K562 (cell line): Measurements from ENCODE around the gene IPO11. TPM values are rescaled to one million over a fixed set of nuclear protein-coding genes. Genes with fewer than 3 reads are reported as not detected.

Experiments used
- BRD9 ChIP-seq: fragments of 450-650 bp; IDR thresholded peaks from 2 replicates; pipeline ENCODE4 v1.6.1; 2018; ENCODE audit warnings: low read depth; ENCODE audit not compliant: partially characterized antibody
- CTCFL ChIP-seq: IDR thresholded peaks from 2 replicates; pipeline ENCODE4 v1.6.1; 2011; ENCODE audit warnings: borderline replicate concordance, low read depth, mild to moderate bottlenecking, moderate library complexity, low read length; ENCODE audit not compliant: insufficient read depth, poor library complexity, severe bottlenecking
- CUX1 ChIP-seq: fragments of 200-800 bp; sonication (Bioruptor generic); IDR thresholded peaks from 2 replicates; pipeline ENCODE4 v1.6.1; 2016; ENCODE audit warnings: missing genetic modification characterization, missing compliant biosample characterization
- E2F3 ChIP-seq: fragments of 250-450 bp; sonication (Bioruptor Pico); IDR thresholded peaks from 2 replicates; pipeline ENCODE4 v1.4.0; 2020; ENCODE audit warnings: mild to moderate bottlenecking
- GTF2A2 ChIP-seq: IDR thresholded peaks from 2 replicates; pipeline ENCODE4 v1.6.1; 2016; ENCODE audit warnings: mild to moderate bottlenecking, missing genetic modification characterization, missing compliant biosample characterization
- NCOA1 ChIP-seq: fragments of 450-650 bp; IDR thresholded peaks from 2 replicates; pipeline ENCODE4 v1.6.1; 2016; ENCODE audit warnings: low read depth
- NFXL1 ChIP-seq: fragments of 450-650 bp; formaldehyde crosslinking; IDR thresholded peaks from 2 replicates; pipeline ENCODE4 v1.4.0; 2021; ENCODE audit warnings: mild to moderate bottlenecking
- TARDBP ChIP-seq: fragments of 450-650 bp; IDR thresholded peaks from 2 replicates; pipeline ENCODE4 v1.6.1; 2016
- THAP12 ChIP-seq: fragments of 250-450 bp; sonication (Bioruptor Pico); IDR thresholded peaks from 2 replicates; pipeline ENCODE4 v1.9.0; 2021; ENCODE audit warnings: mild to moderate bottlenecking, inconsistent platforms
- ZFP91 ChIP-seq: sonication (generic); formaldehyde crosslinking; IDR thresholded peaks from 2 replicates; pipeline ENCODE4 v1.8.0; 2022; ENCODE audit warnings: mild to moderate bottlenecking, missing genetic modification reagents
- ZNF24 ChIP-seq: fragments of 450-650 bp; IDR thresholded peaks from 2 replicates; pipeline ENCODE4 v1.6.1; 2016
- ZNF449 ChIP-seq: fragments of 250-450 bp; sonication (Bioruptor Pico); IDR thresholded peaks from 2 replicates; pipeline ENCODE4 v1.8.0; 2022; ENCODE audit warnings: moderate library complexity, mild to moderate bottlenecking, inconsistent platforms
- ZNF717 ChIP-seq: fragments of 250-450 bp; sonication (Bioruptor Pico); IDR thresholded peaks from 2 replicates; pipeline ENCODE4 v1.5.0; 2021
- polyA plus RNA-seq, 8 experiments: library from polyadenylated mRNA; depleted of rRNA in 4 of 8; stranded (reverse) in 5 of 8; unstranded in 3 of 8; fragments of >200 nt; fragmentation: Nextera tagmentation in 2 of 8; fragmentation: Illumina TruSeq in 1 of 8; extraction: Ambion mirVana in 2 of 8; extraction: Trizol in 1 of 8; gene quantifications; 2 replicates each; pipeline versions ENCODE4 v1.2.1 to v1.2.3, GENCODE V29; 2011 to 2014; ENCODE audit warnings: inconsistent platforms in 1 of 8, missing spikeins in 1 of 8
- total RNA-seq, 7 experiments: library from RNA; depleted of rRNA in 6 of 7; stranded (reverse); fragments of >200 nt in 6 of 7; fragmentation: Illumina TruSeq in 2 of 7; extraction: Trizol in 2 of 7; gene quantifications; 2 replicates each; pipeline versions ENCODE4 v1.2.1 to v1.2.3, GENCODE V29; 2011 to 2021; ENCODE audit warnings: low replicate concordance in 1 of 7
- TF ChIP-seq, protein P1 (sequence below): fragments of 250-450 bp; sonication (Bioruptor Pico); IDR thresholded peaks from 2 replicates; pipeline ENCODE4 v1.6.1; 2021; ENCODE audit warnings: mild to moderate bottlenecking

Gene IPO11
- total and polyA plus RNA-seq, 9 of the 15 experiments (the other 6 are each of a cell fraction or from before 2014, with no cell fraction given): 38.7 to 96.0 (median 70.9) TPM

DNA sequence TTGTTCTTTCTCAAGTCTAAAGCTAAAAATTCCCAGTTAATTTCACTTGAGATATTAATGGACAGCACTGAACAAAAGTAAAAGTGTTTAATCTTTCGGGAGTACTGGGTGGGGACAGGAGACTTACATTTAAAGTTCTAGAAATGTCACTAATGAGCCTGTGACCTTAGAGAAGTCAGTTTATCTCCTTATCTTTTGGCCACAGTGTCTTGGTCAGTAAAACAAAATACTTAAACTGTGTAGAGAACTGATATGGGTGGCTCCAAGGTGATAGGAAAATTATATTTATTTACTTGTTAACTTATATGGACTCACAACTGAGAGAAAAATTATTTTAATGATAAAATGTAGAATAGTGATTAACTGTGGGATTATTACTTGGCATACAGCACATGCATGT is 8.9 kb downstream of the IPO11 start (continued):
- TF ChIP-seq ZFP91 (CRISPR knock-in tag) (no peak), THAP12 (CRISPR knock-in tag) (no peak), E2F3 (CRISPR knock-in tag) (no peak), CTCFL (no peak), ZNF717 (CRISPR knock-in tag) (no peak), TARDBP (no peak), ZNF24 (no peak), CUX1 (CRISPR knock-in tag) (no peak), NFXL1 (CRISPR knock-in tag) (no peak), BRD9 (no peak), NCOA1 (peak; percentile 49; the same call in 1 of the 2 replicates), GTF2A2 (tag) (no peak), ZNF449 (no peak)
- TF ChIP-seq, protein P1, sequence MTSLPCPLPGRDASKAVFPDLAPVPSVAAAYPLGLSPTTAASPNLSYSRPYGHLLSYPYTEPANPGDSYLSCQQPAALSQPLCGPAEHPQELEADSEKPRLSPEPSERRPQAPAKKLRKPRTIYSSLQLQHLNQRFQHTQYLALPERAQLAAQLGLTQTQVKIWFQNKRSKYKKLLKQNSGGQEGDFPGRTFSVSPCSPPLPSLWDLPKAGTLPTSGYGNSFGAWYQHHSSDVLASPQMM (CRISPR knock-in tag): no peak
